Retinal pigment epithelial cell (primary cell): ENCODE results near the gene ADAM12.

Experiments used
- DNase-seq: peaks from one replicate; pipeline ENCODE4 v3.0.0-alpha.2; 2010; ENCODE audit warnings: low read depth
- H3K4me3 ChIP-seq: 2 replicates; pipeline ENCODE4 v1.5.1; 2011; ENCODE audit warnings: mild to moderate bottlenecking, low read length, control low read depth, moderate library complexity
- CTCF ChIP-seq: conservative IDR thresholded peaks from 2 replicates; pipeline ENCODE4 v1.5.1; 2011; ENCODE audit warnings: low read depth, low read length, control low read depth, inconsistent platforms

Gene ADAM12

GRCh38 chr10:126087796-126088505 lies 300.3 kb downstream of the ADAM12 start:
- no peak for DNase-seq
- H3K4me3 ChIP-seq: no peak overlapping the region
- no peak for TF ChIP-seq CTCF

- no peak for DNase-seq
- no peak overlapping the region for H3K4me3 ChIP-seq
- no peak for TF ChIP-seq CTCF
These were observed 301.1 kb downstream of the ADAM12 start for GRCh38 chr10:126087153-126087680.

GRCh38 chr10:126085806-126086205 lies 302.5 kb downstream of the ADAM12 start:
- no peak for TF ChIP-seq CTCF
- no peak for DNase-seq
- H3K4me3 ChIP-seq: no peak overlapping the region

- H3K4me3 ChIP-seq: no peak overlapping the region
- DNase-seq: no peak
- TF ChIP-seq CTCF: no peak
These were observed 303.9 kb downstream of the ADAM12 start for GRCh38 chr10:126084369-126084768.

- TF ChIP-seq CTCF: no peak
- H3K4me3 ChIP-seq: no peak overlapping the region
- DNase-seq: no peak
These were observed 305.3 kb downstream of the ADAM12 start for GRCh38 chr10:126083009-126083408.

GRCh38 chr10:126081841-126082466 lies 306.3 kb downstream of the ADAM12 start:
- no peak for TF ChIP-seq CTCF
- H3K4me3 ChIP-seq: no peak overlapping the region
- DNase-seq: no peak
